NCI-H1105 (cell line): Measurements from ENCODE around the gene LHPP.
"Not testable (repeated sequence)": the region's sequence is repeated elsewhere in the genome, so short reads cannot be mapped to it uniquely, and the experiment has no call there.

ENCODE experiments used
- DNase-seq: peaks from one replicate; lab custom pipeline; 2025; lab: John Stamatoyannopoulos, UW

The LHPP gene

DNA sequence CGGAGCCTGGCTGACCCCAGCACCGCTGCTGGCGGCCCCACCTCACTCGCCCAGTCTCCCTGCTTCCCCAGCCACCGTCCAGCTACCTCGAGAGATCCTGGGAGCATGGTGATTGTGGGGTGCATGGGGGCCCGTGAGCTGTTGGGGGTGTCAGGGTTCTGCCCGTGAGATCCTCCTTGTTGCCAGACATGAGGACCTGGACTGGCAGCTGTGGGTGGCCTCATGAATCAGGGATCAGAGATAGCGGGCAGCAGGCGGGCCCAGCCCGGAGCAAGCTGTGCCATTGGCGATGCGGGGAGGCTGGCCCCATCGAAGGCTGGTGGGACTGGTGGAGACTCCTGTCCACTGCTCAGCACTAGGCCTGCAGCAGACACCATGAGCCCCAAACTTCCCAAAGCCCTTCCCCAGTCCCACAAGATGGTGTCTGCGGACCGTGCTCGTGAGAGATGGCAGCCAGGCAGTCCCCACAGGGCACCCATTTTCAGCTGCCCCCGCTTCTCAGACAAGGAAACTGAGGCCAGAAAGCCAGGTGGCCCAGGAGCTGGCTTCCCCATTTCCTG is 75.6 kb downstream of the LHPP start:
- DNase-seq, result no peak

DNA sequence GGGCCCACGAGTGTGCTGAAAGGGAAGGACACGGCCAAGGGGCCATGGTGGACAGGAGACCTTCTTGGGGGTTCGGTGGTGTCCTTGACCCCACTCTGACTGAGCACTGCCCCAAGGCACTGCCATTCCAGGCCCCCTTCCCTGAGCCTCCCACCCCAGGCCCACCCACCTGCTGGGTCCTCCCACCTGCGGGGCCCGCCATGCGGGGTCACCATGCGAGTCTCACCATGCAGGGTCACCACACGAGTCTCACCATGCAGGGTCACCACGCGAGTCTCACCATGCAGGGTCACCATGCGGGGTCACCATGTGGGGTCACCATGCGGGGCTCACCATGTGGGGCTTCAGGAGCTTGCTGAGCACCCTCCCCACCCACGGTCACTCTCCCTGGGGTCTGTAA is 76.3 kb downstream of the LHPP start:
- DNase-seq, result no peak

- DNase-seq, result no peak
These were observed 77.1 kb downstream of the LHPP start for GRCh38 chr10:124538706-124539105.

DNA sequence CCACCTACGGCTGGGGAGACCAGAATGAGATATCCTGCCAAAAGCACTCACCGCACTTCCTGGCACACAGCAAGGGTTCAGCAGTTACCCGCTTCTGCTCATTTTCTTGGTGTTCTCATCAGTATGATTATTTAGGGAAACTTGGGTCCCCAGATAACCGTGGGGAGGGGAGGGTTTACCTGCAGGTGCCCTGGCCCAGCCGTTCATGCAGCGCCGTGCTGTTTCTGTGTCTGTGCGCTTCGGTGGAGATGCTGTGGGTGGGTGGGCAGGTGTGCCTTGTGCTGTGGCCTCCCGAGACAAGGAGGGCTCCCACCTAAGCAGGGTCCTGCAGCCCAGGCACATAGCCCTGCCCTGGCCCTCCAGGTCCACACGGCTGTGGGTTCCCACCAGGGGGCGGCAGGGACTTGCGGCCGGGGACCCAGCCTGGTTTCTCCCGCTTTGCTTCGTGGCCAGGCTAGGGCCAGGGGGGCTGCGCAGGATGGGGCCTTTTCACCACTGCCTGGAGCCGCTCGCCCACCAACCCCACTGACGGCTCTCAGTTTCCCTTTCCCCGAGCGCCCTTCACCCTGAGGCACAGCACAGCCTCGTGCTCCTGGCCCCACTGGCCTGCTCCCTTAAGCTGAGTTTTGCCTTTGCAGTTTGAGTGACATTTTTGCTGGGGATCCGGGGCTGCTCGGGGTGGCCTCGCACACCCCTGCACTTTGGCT is 78.5 kb downstream of the LHPP start:
- no peak for DNase-seq

DNA sequence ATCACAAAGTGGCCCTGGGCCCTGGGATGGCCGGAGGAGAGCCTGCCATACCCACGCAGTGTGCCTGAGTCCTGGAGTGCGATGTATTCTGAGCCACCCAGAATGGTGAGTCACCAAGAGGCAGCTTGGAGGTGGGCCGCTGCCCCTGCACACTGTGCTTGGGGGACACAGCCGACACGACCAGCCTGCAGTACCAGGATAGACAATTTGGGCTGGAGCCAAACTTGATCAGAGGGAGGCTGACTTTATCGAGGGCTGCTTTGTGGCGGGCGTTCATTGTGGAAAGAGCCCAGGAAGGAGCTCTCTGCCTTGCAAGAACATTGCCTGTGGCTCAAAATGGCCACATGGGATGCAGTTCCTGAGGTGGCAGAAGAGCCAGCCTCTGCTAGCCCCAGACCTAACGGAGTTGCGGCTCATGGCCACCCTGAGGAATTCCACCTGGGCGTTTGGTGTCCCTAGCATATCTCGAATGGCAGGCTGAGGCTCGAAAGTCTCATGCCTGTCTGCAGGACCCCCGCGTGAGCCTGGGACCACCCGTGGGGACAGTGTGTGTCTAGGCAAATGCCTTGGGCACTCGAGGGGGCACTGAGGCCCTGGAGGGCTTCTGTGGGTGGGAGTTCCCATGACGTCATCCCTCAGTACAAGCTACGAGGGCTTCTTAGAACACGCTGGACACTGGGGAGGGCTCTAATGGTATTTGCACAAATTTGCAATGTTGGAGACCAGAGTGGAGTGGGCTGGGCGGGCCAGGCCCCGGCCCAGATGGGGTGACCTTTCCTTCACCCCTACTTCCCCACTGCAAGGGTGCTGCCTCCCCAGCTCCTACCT is 79.7 kb downstream of the LHPP start:
- no peak for DNase-seq

GRCh38 chr10:124542336-124542735 is 80.7 kb downstream of the LHPP start:
- no peak for DNase-seq

DNA sequence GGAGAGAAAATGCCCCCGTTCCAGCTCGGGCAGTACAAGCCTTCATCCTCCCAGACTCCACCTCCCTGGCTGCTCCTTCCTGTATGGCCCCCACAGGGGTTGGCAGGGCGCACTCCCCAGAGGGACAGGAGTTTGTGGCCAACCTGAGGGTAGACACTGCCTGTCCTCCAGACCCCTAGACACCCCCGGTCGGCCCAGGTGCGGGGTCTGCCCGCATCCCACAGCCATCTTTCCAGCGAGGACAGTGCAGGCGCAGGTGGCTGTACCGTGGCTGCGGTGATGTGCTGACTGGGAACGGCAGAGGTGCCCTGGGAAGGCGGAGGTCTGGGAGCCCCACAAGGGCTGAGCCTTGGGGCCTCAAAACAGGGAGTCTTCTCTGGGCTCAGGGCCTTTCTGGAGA is 81.5 kb downstream of the LHPP start:
- DNase-seq, result no peak

- no peak for DNase-seq
These were observed 82.3 kb downstream of the LHPP start for GRCh38 chr10:124543971-124544370.

- no peak for DNase-seq
These were observed 83.1 kb downstream of the LHPP start for GRCh38 chr10:124544711-124545110.

DNA sequence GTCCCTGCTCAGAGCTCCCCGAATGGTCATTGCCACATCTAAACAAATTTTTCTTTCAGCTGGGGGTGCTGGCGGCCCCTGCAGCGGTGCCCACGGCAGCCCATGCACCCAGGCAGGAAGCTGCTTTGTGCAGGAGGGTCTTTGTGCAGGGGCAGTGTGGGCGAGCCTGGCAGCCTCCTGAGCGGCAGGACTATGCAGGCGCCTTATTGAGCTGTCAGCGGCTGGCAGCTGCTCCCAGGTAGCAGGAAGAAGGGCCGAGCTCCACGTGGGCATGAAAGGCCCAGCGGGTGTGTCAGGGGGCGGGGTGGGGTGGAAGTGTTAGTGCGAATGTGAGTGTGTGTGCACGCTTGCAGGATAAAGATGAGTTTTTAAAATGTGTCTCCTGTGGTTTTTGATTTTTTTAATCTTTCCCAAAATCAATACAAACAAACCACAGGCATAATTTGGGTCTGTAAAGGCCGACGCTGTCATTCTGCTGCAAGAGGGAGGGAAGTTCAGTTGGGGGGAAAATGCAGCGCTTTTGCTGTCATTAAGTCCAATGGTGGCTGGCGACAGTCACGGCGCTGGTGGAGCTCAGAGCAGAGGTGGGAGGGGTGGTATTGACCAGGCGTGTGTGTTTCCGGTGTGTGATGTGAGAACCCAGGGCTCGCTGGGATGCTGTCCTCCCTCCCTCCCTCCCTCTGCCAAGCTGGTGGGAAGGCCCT is 83.9 kb downstream of the LHPP start:
- no peak for DNase-seq

DNA sequence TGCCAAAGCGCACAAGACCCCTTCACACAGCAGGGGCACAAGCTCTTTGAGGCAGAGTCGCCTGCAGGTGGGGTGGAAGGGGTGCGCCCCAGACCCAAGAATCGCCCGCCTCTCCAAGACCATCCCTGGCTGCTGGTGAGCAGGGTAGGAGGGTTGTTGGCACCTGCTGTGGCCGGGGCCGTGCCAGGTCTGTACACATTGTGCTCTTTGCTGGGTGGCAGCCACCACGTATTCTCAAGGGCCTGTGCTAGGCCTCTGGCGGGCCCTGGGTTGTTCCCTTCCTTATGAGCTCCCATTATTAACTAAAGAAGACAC is 84.4 kb downstream of the LHPP start:
- no peak for DNase-seq

DNA sequence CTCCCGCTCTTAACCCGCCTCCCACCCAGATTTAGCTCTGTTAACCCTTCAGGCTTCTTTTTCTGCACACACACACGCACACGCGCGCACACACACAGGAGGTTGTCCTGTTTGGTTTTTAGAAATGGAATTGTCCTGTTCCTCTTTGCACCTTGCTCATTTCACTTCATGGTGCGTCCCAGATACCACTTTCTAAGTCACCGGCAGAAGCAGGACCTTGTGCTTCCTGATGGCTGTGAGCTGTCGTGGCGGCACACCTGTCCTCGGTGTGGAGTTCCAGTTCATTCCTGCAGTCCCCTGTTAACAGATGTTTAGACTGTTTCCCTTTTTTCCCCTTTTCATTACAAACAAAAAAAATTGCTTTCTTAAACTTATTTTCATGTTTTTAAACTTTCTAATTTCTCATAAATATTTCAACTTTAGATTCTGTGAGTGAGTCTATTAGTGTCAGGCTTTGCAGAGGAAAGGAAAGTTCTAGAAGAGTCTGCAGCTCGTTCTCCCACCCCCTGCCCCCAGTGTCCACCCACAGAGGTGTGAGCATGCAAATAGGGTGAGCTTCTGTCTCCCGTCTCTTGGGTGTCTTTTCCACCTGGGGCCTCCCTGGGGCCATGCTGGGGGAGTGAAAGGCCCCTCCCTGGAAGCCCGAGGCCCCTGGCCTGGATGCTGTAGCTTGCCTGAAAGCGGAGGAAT is 85.5 kb downstream of the LHPP start:
- DNase-seq, result no peak

DNA sequence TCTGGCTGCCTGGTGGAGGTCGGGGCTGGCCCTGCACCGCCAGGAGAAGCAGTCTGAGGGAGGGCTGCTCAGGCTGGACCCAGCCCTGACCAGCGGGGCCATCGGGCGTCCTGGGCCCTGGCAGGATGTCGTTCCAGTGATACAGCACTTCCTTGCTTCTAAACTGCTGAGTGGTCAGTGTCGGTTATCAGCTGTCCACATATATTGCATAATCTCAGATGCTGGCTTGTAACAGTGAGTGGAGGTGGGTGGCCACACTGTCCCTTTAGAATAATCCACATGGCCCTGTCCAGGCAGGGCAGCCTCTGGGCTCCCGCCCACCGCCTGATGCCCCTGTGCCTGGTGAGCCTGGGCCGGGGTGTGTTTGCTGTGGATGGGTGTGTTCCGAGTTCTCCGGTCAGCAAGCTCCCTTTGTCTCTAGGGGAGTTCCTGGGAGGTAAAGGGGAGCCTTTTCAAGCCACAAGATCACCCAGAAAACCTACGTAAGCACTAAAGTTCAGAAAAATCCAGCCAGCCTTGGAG is 86.1 kb downstream of the LHPP start:
- DNase-seq, result no peak

DNA sequence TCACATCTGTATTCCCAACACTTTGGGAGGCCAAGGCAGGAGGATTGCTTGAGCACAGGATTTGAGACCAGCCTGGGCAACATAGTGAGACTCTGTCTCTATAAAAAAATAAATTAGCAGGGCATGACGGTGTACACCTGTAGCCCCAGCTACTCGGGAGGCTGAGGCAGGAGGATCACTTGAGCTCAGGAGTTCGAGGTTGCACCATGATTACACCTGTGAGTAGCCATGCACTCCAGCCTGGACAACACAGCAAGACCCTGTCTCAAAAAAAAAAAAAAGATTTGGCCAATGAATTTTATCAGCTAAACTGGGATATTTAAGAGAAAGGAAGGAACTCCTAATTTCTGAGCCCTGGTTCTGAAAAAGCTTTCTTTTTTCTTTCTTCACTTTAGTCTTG is 87.5 kb downstream of the LHPP start:
- DNase-seq, result not testable (repeated sequence)

- DNase-seq, result no peak
These were observed 88.8 kb downstream of the LHPP start for GRCh38 chr10:124550293-124551034.

DNA sequence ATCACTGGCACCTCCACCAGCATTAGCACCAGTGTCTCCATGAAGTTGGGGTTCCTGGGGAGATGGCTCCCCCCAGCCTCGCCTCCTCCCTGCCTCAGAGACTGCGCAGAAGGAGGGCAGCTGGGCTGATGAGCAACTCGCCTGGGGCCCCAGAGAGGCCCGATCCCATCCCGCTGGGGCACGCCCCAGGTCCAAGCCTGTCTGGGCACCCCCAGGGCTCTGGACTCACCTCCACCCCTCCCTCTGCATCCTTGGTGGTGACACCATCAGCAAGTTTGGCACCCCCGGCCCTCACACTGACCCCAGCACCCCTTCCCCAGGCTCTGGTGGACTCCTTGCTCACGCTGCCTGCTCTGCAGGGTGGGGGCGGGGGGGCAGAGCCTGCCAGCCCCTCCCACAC is 89.5 kb downstream of the LHPP start:
- DNase-seq, result no peak

GRCh38 chr10:124551755-124552154 is 90.1 kb downstream of the LHPP start:
- DNase-seq, result no peak

DNA sequence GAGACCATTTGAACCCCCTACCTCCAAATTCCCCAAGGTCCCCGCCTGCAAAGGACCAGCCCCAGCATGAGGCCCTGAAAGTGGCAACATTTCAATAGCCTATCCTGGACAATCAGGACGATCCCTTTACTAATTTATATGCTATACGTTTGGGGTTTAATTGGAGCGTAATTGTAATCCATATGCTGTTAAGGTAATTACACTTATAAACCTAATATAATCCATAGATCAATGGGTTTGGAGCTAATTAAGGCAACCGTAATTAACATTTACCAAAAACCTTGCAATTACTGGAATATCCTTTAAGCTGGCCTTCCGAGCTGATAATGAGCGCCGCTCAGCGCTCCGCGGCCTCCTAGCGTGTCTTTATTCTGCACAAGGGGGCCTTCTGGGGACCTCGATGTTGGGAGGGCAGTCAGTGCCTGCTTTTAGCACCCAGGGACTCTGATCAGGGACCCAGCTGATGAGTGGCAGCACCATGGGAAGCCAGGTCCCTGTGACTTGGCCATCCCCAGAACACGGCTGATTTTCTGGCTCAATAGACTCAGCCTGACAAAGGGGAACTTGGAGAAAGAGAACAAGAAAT is 91.2 kb downstream of the LHPP start:
- DNase-seq, result no peak

DNA sequence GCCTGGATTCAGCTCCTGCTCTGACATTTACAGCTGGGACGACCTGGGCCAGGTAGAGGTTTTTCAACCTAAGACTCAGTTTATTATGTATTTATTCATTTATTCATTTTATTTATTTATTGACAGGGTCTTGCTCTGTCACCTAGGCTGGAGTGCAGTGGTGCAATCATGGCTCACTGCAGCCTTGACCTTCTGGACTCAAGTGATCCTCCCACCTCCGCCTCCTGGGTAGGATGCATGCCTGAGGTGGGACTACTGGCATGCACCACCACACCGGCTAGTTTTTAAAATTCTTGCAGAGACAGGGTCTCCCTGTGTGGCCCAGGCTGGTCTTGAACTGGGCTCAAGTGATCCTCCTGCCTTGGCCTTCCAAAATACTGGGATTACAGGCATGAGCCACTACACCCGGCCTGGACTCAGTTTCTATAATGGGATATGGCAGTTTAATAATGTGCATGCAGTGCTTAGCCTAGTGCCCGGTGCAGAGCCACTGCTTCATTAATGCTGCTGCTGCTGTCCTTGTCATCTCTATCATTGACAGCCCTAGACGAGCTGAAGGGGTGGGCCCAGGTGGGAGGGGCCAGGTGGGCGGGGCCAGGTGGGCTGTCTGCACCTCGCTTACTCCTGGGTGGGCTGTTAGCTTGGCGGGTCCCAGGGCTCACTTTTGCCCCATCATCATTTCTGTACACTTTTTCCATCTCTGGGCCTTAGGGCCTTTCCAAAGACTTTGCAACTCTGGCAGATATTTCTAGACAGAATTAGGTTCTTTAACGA is 92.6 kb downstream of the LHPP start:
- DNase-seq, result no peak

- DNase-seq, result no peak
These were observed 95.5 kb downstream of the LHPP start for GRCh38 chr10:124557167-124557566.
